Measurements from ENCODE around the gene CCSAP. TPM values are rescaled to one million over a fixed set of nuclear protein-coding genes. Genes with fewer than 3 reads are reported as not detected.

The CCSAP gene
- total RNA-seq, 1 donor from 2014 or later, result 3.9 TPM

GRCh38 chr1:229300099-229300757, 42.6 kb downstream of the CCSAP start:
- H3K4me3 ChIP-seq, result no peak overlapping the region
- H3K27ac ChIP-seq, result no peak overlapping the region
- intact Hi-C loops (cut with DNase I), result no loop called here
- H3K27me3 ChIP-seq, result no peaks in the 10 kb centered on the region
- no peak for TF ChIP-seq POLR2AphosphoS5 (IDR thresholded peaks at IDR 0.05; ENCODE audit: insufficient read depth in 1 of 2, low read depth in 1 of 2)
- no peak for TF ChIP-seq POLR2A (IDR thresholded peaks at IDR 0.05)
- no peak for TF ChIP-seq CTCF (IDR thresholded peaks at IDR 0.05)
- no peaks in the 10 kb centered on the region for H3K4me1 ChIP-seq
- no peaks in the 10 kb centered on the region for H3K9me3 ChIP-seq
- H3K36me3 ChIP-seq, result peaks cover 0 to 34% of the 10 kb centered on the region in 2 donors
- DNase-seq (ENCODE audit: extremely low spot score in 2 of 2), result no peak

DNA sequence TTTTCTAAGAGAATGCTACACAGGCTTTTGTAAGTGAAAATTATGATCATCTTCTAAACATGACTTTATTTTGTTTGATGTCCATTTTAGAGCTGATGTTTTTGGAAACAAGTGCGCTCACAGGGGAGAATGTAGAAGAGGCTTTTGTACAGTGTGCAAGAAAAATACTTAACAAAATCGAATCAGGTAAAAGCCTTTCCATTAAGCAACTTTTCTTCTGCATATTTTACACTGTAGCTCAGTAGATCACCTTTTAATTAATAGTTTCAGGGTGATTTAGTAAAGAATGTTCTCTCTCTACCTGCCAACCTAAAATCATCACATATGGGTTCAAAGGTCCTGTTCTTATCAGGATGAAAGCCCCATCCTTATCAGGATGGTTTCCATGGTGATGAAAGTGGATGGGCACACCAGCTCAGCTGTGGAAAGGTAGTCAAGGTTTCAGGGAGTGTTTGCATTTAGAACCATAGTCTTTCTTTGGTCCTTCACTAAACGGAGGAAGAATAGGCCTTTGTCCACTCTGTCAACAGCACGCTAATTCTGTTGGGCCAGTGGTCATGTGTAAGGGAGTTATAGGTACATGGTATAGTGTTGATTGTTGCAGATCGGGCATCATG, 43.9 kb downstream of the CCSAP start:
- H3K4me1 ChIP-seq, result no peaks in the 10 kb centered on the region
- no peak overlapping the region for H3K27ac ChIP-seq
- intact Hi-C loops (cut with DNase I), result no loop called here
- H3K9me3 ChIP-seq, result no peaks in the 10 kb centered on the region
- no peak overlapping the region for H3K4me3 ChIP-seq
- no peak for DNase-seq (ENCODE audit: extremely low spot score in 2 of 2)
- no peak for TF ChIP-seq CTCF (IDR thresholded peaks at IDR 0.05)
- no peak for TF ChIP-seq POLR2A (IDR thresholded peaks at IDR 0.05)
- no peak for TF ChIP-seq POLR2AphosphoS5 (IDR thresholded peaks at IDR 0.05; ENCODE audit: insufficient read depth in 1 of 2, low read depth in 1 of 2)
- H3K27me3 ChIP-seq, result no peaks in the 10 kb centered on the region
- H3K36me3 ChIP-seq, result peaks cover 0 to 26% of the 10 kb centered on the region in 2 donors

- Histone ChIP-seq H3K9me3 (no peaks in the 10 kb centered on the region), H3K36me3 (peaks cover 0 to 20% of the 10 kb centered on the region in 2 donors), H3K4me3 (no peak overlapping the region), H3K27ac (no peak overlapping the region), H3K4me1 (no peaks in the 10 kb centered on the region), H3K27me3 (no peaks in the 10 kb centered on the region)
- DNase-seq (ENCODE audit: extremely low spot score in 2 of 2), result no peak
- intact Hi-C loops (cut with DNase I), result no loop called here
- TF ChIP-seq CTCF (IDR thresholded peaks at IDR 0.05) (no peak), POLR2AphosphoS5 (IDR thresholded peaks at IDR 0.05; ENCODE audit: insufficient read depth in 1 of 2, low read depth in 1 of 2) (no peak), POLR2A (IDR thresholded peaks at IDR 0.05) (no peak)
Observed at GRCh38 chr1:229298420-229298819, 44.4 kb downstream of the CCSAP start.

- intact Hi-C loops (cut with DNase I), result no loop called here
- Histone ChIP-seq H3K9me3 (no peaks in the 10 kb centered on the region), H3K4me1 (no peaks in the 10 kb centered on the region), H3K27ac (no peak overlapping the region), H3K36me3 (peaks cover 0 to 20% of the 10 kb centered on the region in 2 donors), H3K27me3 (no peaks in the 10 kb centered on the region), H3K4me3 (no peak overlapping the region)
- no peak for DNase-seq (ENCODE audit: extremely low spot score in 2 of 2)
- no peak for TF ChIP-seq CTCF (IDR thresholded peaks at IDR 0.05)
Observed at GRCh38 chr1:229297746-229298145, 45.1 kb downstream of the CCSAP start.

- no peaks in the 10 kb centered on the region for H3K4me1 ChIP-seq
- peaks cover 0 to 20% of the 10 kb centered on the region in 2 donors for H3K36me3 ChIP-seq
- intact Hi-C loops (cut with DNase I), result no loop called here
- no peaks in the 10 kb centered on the region for H3K27me3 ChIP-seq
- no peak for DNase-seq (ENCODE audit: extremely low spot score in 2 of 2)
- H3K9me3 ChIP-seq, result no peaks in the 10 kb centered on the region
- H3K27ac ChIP-seq, result no peak overlapping the region
- H3K4me3 ChIP-seq, result no peak overlapping the region
- TF ChIP-seq POLR2A (IDR thresholded peaks at IDR 0.05) (no peak), CTCF (IDR thresholded peaks at IDR 0.05) (no peak), POLR2AphosphoS5 (IDR thresholded peaks at IDR 0.05; ENCODE audit: insufficient read depth in 1 of 2, low read depth in 1 of 2) (no peak)
Observed at GRCh38 chr1:229296541-229296941, 46.3 kb downstream of the CCSAP start.
